DMS79 (cell line): ENCODE measurements around the gene FANCC.

Experiments used
- DNase-seq: peaks from one replicate; lab custom pipeline; 2025; lab: John Stamatoyannopoulos, UW

The FANCC gene

GRCh38 chr9:95102001-95102433 lies 215.5 kb downstream of the FANCC start:
- DNase-seq: peak; percentile 76

GRCh38 chr9:95101326-95101725 lies 216.2 kb downstream of the FANCC start:
- no peak for DNase-seq

- no peak for DNase-seq
These were observed 217.4 kb downstream of the FANCC start for GRCh38 chr9:95100071-95100627.

GRCh38 chr9:95099321-95100070 lies 218.0 kb downstream of the FANCC start:
- no peak for DNase-seq

GRCh38 chr9:95098391-95098921 lies 219.1 kb downstream of the FANCC start:
- DNase-seq: no peak

GRCh38 chr9:95097279-95097678 lies 220.2 kb downstream of the FANCC start:
- no peak for DNase-seq

GRCh38 chr9:95096807-95097206 lies 220.7 kb downstream of the FANCC start:
- DNase-seq: no peak

GRCh38 chr9:95096381-95096780 lies 221.1 kb downstream of the FANCC start:
- DNase-seq: no peak

GRCh38 chr9:95095641-95096355 lies 221.7 kb downstream of the FANCC start:
- no peak for DNase-seq

- no peak for DNase-seq
These were observed 223.5 kb downstream of the FANCC start for GRCh38 chr9:95094002-95094401.

GRCh38 chr9:95093586-95093985 lies 223.9 kb downstream of the FANCC start:
- no peak for DNase-seq

GRCh38 chr9:95092262-95093072 lies 225.0 kb downstream of the FANCC start:
- DNase-seq: no peak

- DNase-seq: no peak
These were observed 225.8 kb downstream of the FANCC start for GRCh38 chr9:95091601-95092261.

GRCh38 chr9:95090871-95091577 lies 226.5 kb downstream of the FANCC start:
- DNase-seq: no peak

GRCh38 chr9:95090023-95090791 lies 227.3 kb downstream of the FANCC start:
- no peak for DNase-seq

- no peak for DNase-seq
These were observed 228.1 kb downstream of the FANCC start for GRCh38 chr9:95089257-95090022.

- DNase-seq: no peak
These were observed 228.9 kb downstream of the FANCC start for GRCh38 chr9:95088421-95089161.

GRCh38 chr9:95087659-95088242 lies 229.8 kb downstream of the FANCC start:
- no peak for DNase-seq
